HG03196 (cell line): ENCODE results near the gene HOPX.
"Not testable (repeated sequence)": the region's sequence is repeated elsewhere in the genome, so short reads cannot be mapped to it uniquely, and the experiment has no call there.

Experiments used
- ATAC-seq: cut with Tn5 transposase; IDR thresholded peaks from one replicate; pipeline ENCODE4 v1.9.1; 2021; ENCODE audit not compliant: unreplicated experiment

The HOPX gene

DNA sequence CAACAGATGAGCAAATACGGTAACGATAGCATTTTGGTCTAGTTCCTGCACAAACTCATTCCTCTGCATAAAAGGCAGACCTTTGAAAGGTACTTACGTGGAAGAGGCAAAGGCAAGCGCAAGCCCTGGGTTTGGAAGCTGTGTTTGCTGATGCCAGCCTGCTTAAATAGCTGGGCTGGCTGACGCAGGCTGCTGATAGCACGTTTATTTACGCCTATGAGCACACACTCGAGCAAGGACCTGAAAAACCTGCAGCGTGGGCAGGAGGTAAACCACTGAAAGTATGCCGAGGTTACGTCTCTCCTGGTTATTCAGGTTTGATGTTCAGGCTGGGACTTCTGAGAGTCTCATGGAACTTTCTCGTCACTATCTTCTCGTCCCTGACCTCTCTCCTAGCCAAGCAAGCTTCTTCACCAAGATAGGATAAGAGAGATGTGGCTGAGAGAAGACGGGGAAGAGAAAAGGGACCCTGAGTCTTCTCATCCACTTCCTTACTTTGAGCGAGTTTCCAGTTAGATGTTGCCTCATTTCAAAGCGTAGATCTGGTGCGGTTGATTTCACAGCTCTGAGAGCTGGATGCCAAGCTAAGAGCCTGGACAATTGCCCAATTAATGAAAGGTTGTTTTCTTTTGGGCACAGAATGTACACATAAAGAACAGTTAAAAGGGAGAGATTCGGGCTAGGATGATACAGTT is at the start of gene HOPX:
Gene HOPX, minus strand, starts transcription at position 139 of the 695 bp plus-strand sequence. CDS start 23,480 bp downstream, outside the sequence.
- no peak for ATAC-seq

DNA sequence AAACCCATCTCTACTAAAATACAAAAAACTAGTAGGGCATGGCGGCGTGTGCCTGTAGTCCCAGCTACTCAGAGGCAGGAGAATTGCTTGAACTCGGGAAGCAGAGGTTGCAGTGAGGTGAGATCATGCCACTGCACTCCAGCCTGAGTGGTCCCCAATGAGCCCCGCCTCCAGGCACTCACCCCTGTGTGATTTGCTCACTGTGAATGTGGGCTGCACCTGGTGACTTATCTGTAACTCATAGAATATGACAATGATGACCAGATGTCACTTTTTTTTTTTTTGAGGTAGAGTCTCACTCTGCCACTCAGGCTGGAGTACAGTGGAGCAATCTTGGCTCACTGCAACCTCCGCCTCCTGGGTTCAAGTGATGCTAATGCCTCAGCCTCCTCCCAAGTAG is 49.0 kb upstream of the HOPX start:
- no peak for ATAC-seq

GRCh38 chr4:56728512-56728911 is 47.4 kb upstream of the HOPX start:
- no peak for ATAC-seq

- ATAC-seq: no peak
Measured at GRCh38 chr4:56727150-56727549, 46.1 kb upstream of the HOPX start.

DNA sequence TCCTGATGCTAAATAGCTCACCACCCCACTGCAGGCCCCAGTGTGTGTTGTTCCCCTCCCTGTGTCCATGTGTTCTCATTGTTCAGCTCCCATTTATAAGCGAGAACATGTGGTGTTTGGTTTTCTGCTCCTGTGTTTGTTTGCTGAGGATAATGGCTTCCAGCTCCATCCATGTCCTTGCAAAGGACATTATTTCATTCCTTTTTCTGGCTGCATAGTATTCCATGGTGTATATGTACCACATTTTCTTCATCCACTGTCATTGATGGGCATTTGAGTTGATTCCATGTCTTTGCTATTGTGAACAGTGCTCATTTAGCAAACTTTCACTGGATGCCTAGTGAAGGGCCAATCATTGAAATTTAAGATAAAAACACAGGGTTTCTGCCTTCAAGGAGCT is 45.5 kb upstream of the HOPX start:
- ATAC-seq: not testable (repeated sequence)

GRCh38 chr4:56723659-56724230 is 42.6 kb upstream of the HOPX start:
- no peak for ATAC-seq

DNA sequence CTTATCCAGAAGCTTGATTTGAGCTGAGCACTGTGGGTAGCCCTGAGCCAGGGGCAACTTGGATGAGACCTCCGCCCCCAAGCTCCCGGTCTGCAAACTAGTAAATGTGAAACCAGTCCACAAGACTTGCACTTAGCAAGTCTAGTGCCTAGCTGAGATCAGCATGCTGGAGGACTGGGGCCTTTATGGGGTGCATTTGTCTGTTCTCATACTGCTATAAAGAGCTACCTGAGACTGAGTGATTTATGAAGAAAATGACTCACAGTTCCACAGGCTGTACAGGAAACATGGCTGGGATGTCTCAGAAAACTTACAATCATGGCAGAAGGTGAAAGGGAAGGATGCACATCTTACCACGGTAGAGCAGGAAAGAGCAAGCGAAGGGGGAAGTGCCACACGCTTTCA is 42.1 kb upstream of the HOPX start:
- no peak for ATAC-seq

DNA sequence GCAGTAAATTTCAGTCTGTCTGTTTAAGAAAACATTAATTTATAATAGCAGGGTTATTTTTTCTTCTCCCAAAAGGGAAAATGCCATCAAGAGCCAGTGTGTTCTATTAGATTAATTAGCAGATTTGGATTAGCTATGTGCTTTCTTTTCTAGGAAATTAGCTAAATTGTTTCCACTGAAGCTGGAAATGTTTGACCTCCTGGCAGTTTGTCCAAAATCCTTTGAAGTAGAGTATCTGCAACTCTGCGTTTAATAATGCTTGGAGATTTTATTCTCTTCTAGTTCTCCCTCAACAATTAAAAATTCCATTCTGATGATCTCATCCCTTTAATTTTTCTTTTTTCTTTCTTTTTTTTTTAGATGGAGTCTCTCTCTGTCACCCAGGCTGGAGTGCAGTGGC is 27.1 kb upstream of the HOPX start:
- ATAC-seq: no peak

DNA sequence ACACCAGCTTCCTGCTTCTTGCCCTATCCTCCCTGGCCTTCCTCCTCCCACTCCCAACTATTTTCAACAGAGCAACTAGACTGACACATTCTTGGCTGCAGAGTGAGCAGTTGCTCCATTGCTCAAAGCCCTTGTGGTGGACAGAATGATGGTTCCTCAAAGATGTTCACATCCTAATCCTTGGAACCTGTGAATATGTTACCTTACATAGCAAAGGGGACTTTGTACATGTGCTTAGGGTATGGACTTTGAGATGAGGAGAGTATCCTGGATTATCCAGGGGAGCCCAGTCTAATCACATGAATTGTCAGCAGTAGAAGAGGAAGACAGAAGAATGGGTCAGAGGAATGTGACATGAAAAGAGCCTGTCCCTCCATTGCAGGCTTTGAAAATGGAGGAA is 24.9 kb upstream of the HOPX start:
- ATAC-seq: no peak

- no peak for ATAC-seq
Measured at GRCh38 chr4:56705334-56705733, 24.2 kb upstream of the HOPX start.

DNA sequence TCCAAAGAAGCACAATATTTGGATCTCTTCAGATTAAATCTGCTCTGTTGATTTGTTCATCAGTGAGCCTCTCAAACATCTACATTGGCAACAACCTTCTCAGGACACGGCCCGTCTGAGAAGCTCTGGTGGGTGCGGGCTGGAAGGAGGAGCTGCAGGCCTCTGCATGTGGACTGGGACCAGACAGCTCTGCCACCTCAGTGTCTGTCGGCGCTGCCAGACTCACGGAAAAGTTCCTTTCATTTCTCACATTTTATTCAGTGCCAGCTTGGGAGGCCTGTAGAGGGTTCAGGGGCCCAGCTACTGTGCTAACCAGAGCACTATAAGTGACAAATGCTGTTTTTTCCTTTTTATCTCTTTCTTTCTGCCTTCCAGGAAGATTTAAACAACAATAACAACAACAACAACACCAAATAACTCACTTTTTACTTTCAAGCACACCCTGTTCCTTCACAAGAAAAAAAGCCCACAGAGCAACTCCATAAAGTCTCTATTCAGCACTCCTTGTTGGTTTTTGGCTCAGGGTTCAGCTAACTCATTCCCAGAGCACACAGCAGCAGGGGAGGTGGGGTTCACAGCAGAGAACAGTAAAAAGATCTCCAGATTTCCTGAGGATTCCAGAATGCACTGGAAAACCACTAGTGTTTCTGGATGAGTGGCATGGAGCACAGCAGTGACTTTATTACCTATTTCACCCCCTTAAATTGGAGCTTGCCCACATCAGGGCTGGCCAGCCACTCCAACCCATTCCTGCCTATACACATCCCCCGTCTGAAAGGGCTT is 23.2 kb upstream of the HOPX start:
- ATAC-seq: no peak

DNA sequence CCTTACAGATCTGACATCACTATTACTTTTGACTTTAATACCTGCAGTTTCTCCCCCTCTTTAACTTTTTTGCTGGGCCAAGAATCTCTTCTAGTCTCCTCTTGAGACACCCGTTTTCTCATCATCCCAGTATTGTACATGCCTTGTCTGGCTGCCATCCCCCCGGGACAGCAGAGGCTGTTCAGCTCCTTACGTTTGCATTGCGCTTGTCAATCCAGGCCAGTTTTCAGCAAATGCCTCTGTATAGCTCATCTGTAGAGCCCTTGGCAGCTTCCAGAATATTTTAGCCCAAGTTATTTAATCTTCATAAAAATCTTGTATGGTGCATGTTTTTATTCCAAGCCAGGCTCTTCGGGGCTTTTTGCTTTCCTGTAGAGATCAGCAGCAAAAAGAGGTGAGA is 22.3 kb upstream of the HOPX start:
- no peak for ATAC-seq

GRCh38 chr4:56701644-56702043 is 20.5 kb upstream of the HOPX start:
- no peak for ATAC-seq

- no peak for ATAC-seq
Measured at GRCh38 chr4:56701161-56701480, 20.0 kb upstream of the HOPX start.

- no peak for ATAC-seq
Measured at GRCh38 chr4:56699537-56700105, 18.5 kb upstream of the HOPX start.

- ATAC-seq: no peak
Measured at GRCh38 chr4:56698329-56698728, 17.2 kb upstream of the HOPX start.

- no peak for ATAC-seq
Measured at GRCh38 chr4:56696056-56696455, 15.0 kb upstream of the HOPX start.

DNA sequence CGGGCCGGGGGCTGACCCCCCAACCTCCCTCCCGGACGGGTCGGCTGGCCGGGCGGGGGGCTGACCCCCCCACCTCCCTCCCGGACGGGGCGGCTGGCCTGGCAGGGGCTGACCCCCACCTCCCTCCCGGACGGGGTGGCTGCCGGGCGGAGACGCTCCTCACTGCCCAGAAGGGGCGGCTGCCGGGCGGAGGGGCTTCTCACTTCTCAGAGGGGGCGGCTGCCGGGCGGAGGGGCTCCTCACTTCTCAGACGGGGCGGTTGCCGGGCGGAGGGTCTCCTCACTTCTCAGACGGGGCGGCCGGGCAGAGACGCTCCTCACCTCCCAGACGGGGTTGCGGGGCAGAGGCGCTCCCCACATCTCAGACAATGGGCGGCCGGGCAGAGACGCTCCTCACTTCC is 12.4 kb upstream of the HOPX start:
- not testable (repeated sequence) for ATAC-seq

DNA sequence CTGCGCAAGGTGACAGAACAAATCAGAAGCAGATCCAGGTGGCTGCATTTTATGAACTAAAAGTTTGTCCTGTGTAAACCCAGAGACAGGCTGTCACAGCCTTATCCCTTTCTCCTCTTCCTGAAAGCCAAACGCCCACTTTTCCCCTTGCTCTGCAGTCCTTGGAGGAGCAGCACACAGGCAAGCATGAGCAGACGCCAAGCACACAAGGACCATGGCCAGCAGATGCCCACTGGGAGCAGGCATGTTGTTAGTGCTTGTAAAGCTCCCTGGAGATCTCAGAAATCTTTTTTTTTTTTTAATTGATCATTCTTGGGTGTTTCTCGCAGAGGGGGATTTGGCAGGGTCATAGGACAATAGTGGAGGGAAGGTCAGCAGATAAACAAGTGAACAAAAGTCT is 11.5 kb upstream of the HOPX start:
- ATAC-seq: no peak

- no peak for ATAC-seq
Measured at GRCh38 chr4:56691425-56691824, 10.3 kb upstream of the HOPX start.

GRCh38 chr4:56690393-56690792 is 9.3 kb upstream of the HOPX start:
- ATAC-seq: no peak
